HEK293 (cell line): ENCODE data around the gene TOX4.

Experiments used
- GLIS1 ChIP-seq: fragments of 450-650 bp; formaldehyde crosslinking; IDR thresholded peaks from 2 replicates; pipeline ENCODE4 v1.5.1; 2016; ENCODE audit warnings: missing biosample characterization, missing genetic modification characterization
- KLF16 ChIP-seq: fragments of 450-650 bp; formaldehyde crosslinking; IDR thresholded peaks from 2 replicates; pipeline ENCODE4 v1.5.1; 2017; ENCODE audit warnings: missing biosample characterization, missing genetic modification characterization
- MZF1 ChIP-seq: fragments of 450-650 bp; formaldehyde crosslinking; IDR thresholded peaks from 2 replicates; pipeline ENCODE4 v1.5.1; 2017; ENCODE audit warnings: missing biosample characterization, missing genetic modification characterization, borderline replicate concordance
- TCF7L2 ChIP-seq: IDR thresholded peaks from 2 replicates; pipeline ENCODE4 v1.6.1; 2011; ENCODE audit warnings: low read depth, mild to moderate bottlenecking, inconsistent platforms, low read length, moderate library complexity, borderline replicate concordance
- ZBTB1 ChIP-seq: fragments of 450-650 bp; formaldehyde crosslinking; IDR thresholded peaks from 2 replicates; pipeline ENCODE4 v1.5.1; 2016; ENCODE audit warnings: missing biosample characterization, missing genetic modification characterization
- ZFP69B ChIP-seq: fragments of 450-650 bp; formaldehyde crosslinking; IDR thresholded peaks from 2 replicates; pipeline ENCODE4 v1.5.1; 2016; ENCODE audit warnings: missing biosample characterization, missing genetic modification characterization
- ZNF132 ChIP-seq: fragments of 450-650 bp; formaldehyde crosslinking; IDR thresholded peaks from 2 replicates; pipeline ENCODE4 v1.5.1; 2017; ENCODE audit warnings: missing biosample characterization, missing genetic modification characterization, borderline replicate concordance
- ZNF140 ChIP-seq: fragments of 450-650 bp; formaldehyde crosslinking; IDR thresholded peaks from 2 replicates; pipeline ENCODE4 v1.5.1; 2016; ENCODE audit warnings: missing biosample characterization, missing genetic modification characterization
- ZNF155 ChIP-seq: fragments of 450-650 bp; formaldehyde crosslinking; IDR thresholded peaks from 2 replicates; pipeline ENCODE4 v1.5.1; 2016; ENCODE audit warnings: missing biosample characterization, missing genetic modification characterization
- ZNF184 ChIP-seq: fragments of 450-650 bp; IDR thresholded peaks from 2 replicates; pipeline ENCODE4 v1.5.1; 2018; ENCODE audit warnings: missing biosample characterization, mild to moderate bottlenecking, missing genetic modification characterization
- ZNF302 ChIP-seq: fragments of 450-650 bp; formaldehyde crosslinking; IDR thresholded peaks from 2 replicates; pipeline ENCODE4 v1.5.1; 2016; ENCODE audit warnings: missing biosample characterization, missing genetic modification characterization, low read depth
- ZNF426 ChIP-seq: fragments of 450-650 bp; formaldehyde crosslinking; IDR thresholded peaks from 2 replicates; pipeline ENCODE4 v1.5.1; 2017; ENCODE audit warnings: missing biosample characterization, missing genetic modification characterization, mild to moderate bottlenecking, inconsistent platforms, moderate library complexity
- ZNF585B ChIP-seq: fragments of 450-650 bp; formaldehyde crosslinking; IDR thresholded peaks from 2 replicates; pipeline ENCODE4 v1.5.1; 2016; ENCODE audit warnings: missing biosample characterization, missing genetic modification characterization
- ZNF624 ChIP-seq: fragments of 450-650 bp; formaldehyde crosslinking; IDR thresholded peaks from 2 replicates; pipeline ENCODE4 v1.5.1; 2017; ENCODE audit warnings: missing biosample characterization, missing genetic modification characterization
- ZNF777 ChIP-seq: fragments of 450-650 bp; formaldehyde crosslinking; IDR thresholded peaks from 2 replicates; pipeline ENCODE4 v1.5.1; 2017; ENCODE audit warnings: missing biosample characterization, missing genetic modification characterization, borderline replicate concordance
- ZNF843 ChIP-seq: fragments of 450-650 bp; formaldehyde crosslinking; IDR thresholded peaks from 2 replicates; pipeline ENCODE4 v1.5.1; 2016; ENCODE audit warnings: missing biosample characterization, missing genetic modification characterization
- TF ChIP-seq, protein P1 (sequence below): fragments of 450-650 bp; formaldehyde crosslinking; IDR thresholded peaks from 2 replicates; pipeline ENCODE4 v1.5.1; 2016; ENCODE audit warnings: missing biosample characterization, missing genetic modification characterization
- TF ChIP-seq, protein P2 (sequence below): fragments of 450-650 bp; formaldehyde crosslinking; IDR thresholded peaks from 2 replicates; pipeline ENCODE4 v1.5.1; 2016; ENCODE audit warnings: missing biosample characterization, missing genetic modification characterization
- TF ChIP-seq, protein P3 (sequence below): fragments of 450-650 bp; formaldehyde crosslinking; conservative IDR thresholded peaks from 2 replicates; pipeline ENCODE4 v1.5.1; 2016; ENCODE audit warnings: low read depth, missing biosample characterization, missing genetic modification characterization
- TF ChIP-seq, protein P4 (sequence below): fragments of 450-650 bp; formaldehyde crosslinking; conservative IDR thresholded peaks from 2 replicates; pipeline ENCODE4 v1.5.1; 2016; ENCODE audit warnings: low read depth, missing biosample characterization, missing genetic modification characterization
- TF ChIP-seq, protein P5 (sequence below): fragments of 450-650 bp; formaldehyde crosslinking; IDR thresholded peaks from 2 replicates; pipeline ENCODE4 v1.5.1; 2017; ENCODE audit warnings: missing biosample characterization, missing genetic modification characterization
- TF ChIP-seq, protein P6 (sequence below): fragments of 450-650 bp; formaldehyde crosslinking; IDR thresholded peaks from 2 replicates; pipeline ENCODE4; 2016; ENCODE audit warnings: missing biosample characterization, missing genetic modification characterization

The TOX4 gene

DNA sequence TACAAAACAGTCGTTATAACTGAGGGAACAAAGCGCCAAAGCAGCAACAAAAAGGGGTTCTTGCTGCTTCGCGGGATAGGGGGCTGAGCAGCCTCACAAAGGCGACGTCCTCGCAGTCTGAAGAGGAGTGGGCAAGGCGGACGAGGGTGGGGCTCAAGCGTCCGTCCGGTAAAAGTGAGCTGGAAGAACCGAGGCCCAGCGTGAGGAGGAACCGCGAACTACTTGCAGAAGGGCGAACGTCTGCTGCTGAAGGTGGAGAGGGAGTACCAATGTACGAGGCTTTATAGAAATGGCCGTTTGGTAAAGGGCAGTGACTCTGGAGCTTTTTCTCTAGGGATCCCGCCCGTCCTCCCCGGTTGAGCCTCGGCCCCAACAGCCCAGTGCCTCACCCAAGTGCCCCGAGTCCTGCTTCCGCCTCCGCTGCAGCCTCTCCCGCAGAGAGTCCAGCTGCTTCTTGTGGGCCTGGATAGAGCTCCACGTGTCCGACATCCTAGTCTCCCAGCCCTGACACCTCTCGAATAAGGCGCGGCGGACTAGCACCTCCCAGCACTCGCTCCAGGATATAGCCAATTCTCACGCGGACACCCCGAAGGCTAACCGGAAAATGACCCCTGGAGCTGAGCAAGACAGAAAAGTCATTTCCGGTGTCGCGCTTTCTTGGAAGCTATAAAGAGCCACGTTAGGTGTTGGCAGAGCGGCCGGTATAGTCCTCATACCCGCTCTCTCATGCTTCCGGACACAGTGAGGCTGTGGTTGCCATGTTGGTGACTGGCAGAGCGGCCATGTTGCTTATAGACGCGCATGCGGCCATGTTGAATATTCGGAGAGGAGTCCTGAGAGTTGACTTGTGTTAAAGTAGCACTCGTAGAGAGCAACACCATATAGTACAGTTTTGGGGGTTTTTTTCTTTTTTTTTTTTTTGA is 34.0 kb downstream of the TOX4 start, which contains the start of gene METTL3 (continued):
- TF ChIP-seq, protein P1, sequence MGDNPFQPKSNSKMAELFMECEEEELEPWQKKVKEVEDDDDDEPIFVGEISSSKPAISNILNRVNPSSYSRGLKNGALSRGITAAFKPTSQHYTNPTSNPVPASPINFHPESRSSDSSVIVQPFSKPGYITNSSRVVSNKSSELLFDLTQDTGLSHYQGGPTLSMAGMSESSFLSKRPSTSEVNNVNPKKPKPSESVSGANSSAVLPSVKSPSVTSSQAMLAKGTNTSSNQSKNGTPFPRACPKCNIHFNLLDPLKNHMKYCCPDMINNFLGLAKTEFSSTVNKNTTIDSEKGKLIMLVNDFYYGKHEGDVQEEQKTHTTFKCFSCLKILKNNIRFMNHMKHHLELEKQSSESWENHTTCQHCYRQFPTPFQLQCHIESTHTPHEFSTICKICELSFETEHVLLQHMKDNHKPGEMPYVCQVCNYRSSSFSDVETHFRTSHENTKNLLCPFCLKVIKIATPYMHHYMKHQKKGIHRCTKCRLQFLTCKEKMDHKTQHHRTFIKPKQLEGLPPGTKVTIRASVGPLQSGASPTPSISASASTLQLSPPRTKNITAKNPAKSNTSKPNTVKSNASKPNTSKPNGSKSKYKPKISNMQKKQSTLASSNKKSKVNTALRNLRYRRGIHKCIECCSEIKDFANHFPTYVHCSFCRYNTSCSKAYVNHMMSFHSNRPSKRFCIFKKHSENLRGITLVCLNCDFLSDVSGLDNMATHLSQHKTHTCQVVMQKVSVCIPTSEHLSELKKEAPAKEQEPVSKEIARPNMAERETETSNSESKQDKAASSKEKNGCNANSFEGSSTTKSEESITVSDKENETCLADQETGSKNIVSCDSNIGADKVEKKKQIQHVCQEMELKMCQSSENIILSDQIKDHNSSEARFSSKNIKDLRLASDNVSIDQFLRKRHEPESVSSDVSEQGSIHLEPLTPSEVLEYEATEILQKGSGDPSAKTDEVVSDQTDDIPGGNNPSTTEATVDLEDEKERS (tag by site-specific recombination), result no peak
- TF ChIP-seq MZF1 (tag by site-specific recombination), result no peak
- peak; percentile 79 for TF ChIP-seq GLIS1
- TF ChIP-seq ZNF624, result no peak
- no peak for TF ChIP-seq ZNF140 (tag by site-specific recombination)
- TF ChIP-seq, protein P2, sequence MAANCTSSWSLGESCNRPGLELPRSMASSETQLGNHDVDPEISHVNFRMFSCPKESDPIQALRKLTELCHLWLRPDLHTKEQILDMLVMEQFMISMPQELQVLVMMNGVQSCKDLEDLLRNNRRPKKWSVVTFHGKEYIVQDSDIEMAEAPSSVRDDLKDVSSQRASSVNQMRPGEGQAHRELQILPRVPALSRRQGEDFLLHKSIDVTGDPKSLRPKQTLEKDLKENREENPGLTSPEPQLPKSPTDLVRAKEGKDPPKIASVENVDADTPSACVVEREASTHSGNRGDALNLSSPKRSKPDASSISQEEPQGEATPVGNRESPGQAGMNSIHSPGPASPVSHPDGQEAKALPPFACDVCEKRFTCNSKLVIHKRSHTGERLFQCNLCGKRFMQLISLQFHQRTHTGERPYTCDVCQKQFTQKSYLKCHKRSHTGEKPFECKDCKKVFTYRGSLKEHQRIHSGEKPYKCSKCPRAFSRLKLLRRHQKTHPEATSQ (tag by site-specific recombination), result no peak
- TF ChIP-seq, protein P3, sequence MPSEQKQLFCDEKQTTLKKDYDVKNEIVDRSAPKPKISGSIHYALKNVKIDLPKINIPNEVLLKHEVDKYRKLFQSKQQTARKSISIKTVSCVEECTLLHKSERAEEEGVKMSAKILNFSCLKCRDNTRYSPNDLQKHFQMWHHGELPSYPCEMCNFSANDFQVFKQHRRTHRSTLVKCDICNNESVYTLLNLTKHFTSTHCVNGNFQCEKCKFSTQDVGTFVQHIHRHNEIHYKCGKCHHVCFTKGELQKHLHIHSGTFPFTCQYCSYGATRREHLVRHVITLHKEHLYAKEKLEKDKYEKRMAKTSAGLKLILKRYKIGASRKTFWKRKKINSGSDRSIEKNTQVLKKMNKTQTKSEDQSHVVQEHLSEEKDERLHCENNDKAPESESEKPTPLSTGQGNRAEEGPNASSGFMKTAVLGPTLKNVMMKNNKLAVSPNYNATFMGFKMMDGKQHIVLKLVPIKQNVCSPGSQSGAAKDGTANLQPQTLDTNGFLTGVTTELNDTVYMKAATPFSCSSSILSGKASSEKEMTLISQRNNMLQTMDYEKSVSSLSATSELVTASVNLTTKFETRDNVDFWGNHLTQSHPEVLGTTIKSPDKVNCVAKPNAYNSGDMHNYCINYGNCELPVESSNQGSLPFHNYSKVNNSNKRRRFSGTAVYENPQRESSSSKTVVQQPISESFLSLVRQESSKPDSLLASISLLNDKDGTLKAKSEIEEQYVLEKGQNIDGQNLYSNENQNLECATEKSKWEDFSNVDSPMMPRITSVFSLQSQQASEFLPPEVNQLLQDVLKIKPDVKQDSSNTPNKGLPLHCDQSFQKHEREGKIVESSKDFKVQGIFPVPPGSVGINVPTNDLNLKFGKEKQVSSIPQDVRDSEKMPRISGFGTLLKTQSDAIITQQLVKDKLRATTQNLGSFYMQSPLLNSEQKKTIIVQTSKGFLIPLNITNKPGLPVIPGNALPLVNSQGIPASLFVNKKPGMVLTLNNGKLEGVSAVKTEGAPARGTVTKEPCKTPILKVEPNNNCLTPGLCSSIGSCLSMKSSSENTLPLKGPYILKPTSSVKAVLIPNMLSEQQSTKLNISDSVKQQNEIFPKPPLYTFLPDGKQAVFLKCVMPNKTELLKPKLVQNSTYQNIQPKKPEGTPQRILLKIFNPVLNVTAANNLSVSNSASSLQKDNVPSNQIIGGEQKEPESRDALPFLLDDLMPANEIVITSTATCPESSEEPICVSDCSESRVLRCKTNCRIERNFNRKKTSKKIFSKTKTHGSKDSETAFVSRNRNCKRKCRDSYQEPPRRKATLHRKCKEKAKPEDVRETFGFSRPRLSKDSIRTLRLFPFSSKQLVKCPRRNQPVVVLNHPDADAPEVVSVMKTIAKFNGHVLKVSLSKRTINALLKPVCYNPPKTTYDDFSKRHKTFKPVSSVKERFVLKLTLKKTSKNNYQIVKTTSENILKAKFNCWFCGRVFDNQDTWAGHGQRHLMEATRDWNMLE (tag by site-specific recombination), result peak; percentile 99
- TF ChIP-seq ZNF155 (tag by site-specific recombination), result no peak
- TF ChIP-seq ZNF132, result no peak
- no peak for TF ChIP-seq ZNF426
- peak; percentile 72 for TF ChIP-seq KLF16 (tag by site-specific recombination)
- TF ChIP-seq ZBTB1 (tag by site-specific recombination), result no peak
- no peak for TF ChIP-seq ZNF585B (tag by site-specific recombination)
- TF ChIP-seq ZNF777, result no peak
- TF ChIP-seq, protein P4, sequence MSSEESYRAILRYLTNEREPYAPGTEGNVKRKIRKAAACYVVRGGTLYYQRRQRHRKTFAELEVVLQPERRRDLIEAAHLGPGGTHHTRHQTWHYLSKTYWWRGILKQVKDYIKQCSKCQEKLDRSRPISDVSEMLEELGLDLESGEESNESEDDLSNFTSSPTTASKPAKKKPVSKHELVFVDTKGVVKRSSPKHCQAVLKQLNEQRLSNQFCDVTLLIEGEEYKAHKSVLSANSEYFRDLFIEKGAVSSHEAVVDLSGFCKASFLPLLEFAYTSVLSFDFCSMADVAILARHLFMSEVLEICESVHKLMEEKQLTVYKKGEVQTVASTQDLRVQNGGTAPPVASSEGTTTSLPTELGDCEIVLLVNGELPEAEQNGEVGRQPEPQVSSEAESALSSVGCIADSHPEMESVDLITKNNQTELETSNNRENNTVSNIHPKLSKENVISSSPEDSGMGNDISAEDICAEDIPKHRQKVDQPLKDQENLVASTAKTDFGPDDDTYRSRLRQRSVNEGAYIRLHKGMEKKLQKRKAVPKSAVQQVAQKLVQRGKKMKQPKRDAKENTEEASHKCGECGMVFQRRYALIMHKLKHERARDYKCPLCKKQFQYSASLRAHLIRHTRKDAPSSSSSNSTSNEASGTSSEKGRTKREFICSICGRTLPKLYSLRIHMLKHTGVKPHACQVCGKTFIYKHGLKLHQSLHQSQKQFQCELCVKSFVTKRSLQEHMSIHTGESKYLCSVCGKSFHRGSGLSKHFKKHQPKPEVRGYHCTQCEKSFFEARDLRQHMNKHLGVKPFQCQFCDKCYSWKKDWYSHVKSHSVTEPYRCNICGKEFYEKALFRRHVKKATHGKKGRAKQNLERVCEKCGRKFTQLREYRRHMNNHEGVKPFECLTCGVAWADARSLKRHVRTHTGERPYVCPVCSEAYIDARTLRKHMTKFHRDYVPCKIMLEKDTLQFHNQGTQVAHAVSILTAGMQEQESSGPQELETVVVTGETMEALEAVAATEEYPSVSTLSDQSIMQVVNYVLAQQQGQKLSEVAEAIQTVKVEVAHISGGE, result peak; percentile 97
- TF ChIP-seq, protein P5, sequence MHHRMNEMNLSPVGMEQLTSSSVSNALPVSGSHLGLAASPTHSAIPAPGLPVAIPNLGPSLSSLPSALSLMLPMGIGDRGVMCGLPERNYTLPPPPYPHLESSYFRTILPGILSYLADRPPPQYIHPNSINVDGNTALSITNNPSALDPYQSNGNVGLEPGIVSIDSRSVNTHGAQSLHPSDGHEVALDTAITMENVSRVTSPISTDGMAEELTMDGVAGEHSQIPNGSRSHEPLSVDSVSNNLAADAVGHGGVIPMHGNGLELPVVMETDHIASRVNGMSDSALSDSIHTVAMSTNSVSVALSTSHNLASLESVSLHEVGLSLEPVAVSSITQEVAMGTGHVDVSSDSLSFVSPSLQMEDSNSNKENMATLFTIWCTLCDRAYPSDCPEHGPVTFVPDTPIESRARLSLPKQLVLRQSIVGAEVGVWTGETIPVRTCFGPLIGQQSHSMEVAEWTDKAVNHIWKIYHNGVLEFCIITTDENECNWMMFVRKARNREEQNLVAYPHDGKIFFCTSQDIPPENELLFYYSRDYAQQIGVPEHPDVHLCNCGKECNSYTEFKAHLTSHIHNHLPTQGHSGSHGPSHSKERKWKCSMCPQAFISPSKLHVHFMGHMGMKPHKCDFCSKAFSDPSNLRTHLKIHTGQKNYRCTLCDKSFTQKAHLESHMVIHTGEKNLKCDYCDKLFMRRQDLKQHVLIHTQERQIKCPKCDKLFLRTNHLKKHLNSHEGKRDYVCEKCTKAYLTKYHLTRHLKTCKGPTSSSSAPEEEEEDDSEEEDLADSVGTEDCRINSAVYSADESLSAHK (tag by site-specific recombination), result no peak
- no peak for TF ChIP-seq ZNF302 (tag by site-specific recombination)
- TF ChIP-seq TCF7L2, result no peak
- TF ChIP-seq, protein P6, sequence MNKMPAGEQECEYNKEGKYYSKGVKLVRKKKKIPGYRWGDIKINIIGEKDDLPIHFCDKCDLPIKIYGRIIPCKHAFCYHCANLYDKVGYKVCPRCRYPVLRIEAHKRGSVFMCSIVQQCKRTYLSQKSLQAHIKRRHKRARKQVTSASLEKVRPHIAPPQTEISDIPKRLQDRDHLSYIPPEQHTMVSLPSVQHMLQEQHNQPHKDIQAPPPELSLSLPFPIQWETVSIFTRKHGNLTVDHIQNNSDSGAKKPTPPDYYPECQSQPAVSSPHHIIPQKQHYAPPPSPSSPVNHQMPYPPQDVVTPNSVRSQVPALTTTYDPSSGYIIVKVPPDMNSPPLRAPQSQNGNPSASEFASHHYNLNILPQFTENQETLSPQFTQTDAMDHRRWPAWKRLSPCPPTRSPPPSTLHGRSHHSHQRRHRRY (tag by site-specific recombination), result no peak
- TF ChIP-seq ZNF184, result no peak
- TF ChIP-seq ZFP69B, result peak; percentile 10; the same call in 1 of the 2 replicates
- no peak for TF ChIP-seq ZNF843 (tag by site-specific recombination)
